Measurements from ENCODE around the gene DYSF.

DYSF gene

GRCh38 chr2:71614976-71615766 is 161.8 kb downstream of the DYSF start:
- no peak for DNase-seq (ENCODE audit: low read depth)

GRCh38 chr2:71615767-71616730 is 162.7 kb downstream of the DYSF start:
- no peak for DNase-seq (ENCODE audit: low read depth)

DNA sequence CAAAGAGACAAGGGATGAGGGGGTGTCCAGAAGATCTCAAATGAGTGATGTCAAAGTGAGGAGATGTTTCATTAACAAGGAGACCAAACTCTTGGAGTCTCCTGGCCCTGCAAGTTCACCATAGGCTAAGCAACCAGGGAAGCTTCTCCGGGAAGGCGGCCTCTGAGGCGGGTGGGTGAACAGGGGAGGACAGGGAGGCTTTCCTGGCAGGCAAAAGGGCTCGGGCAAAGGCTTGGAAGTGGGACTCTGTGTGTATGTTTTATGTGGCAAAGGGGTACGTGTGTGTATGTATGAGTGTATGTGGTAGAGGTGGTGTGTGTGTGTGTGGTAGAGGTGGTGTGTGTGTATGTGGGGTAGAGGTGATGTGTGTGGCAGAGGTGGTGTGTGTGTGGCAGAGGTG is 163.9 kb downstream of the DYSF start:
- DNase-seq (ENCODE audit: low read depth) = no peak

DNA sequence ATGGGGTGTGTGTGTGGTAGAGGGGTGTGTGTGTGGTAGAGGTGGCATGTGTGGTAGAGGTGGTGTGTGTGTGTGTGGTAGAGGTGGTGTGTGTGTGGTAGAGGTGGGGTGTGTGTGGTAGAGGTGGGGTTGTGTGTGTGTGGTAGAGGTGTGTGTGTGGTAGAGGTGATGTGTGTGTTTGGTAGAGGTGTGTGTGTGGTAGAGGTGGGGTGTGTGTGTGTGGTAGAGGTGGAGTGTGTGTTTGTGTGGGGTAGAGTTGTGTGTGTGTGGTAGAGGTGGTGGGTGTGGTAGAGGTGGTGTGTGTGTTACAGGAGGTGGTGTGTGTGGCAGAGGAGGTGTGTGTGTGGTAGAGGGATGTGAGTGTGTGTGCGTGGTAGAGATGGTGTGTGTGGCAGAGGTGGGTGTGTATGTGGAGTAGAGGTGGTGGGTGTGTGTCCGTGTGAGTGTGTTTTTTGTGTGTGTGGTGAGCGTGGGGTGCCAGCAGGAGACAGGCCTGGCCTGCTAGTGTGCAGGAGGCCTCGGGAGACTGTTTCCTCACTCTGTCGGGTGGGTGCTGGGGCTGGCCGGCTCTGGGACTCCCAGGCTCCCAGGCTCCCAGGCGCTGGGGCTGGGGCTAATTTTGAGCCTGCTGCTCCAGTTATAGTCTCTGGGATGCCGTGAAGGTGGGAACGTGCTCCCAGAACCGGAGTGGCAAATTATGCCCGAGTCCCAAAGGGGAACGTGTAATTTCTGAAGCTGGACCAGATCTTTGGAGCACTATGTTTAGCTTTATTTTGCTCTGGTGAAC is 165.2 kb downstream of the DYSF start:
- DNase-seq (ENCODE audit: low read depth) = no peak

GRCh38 chr2:71619230-71619741 is 165.9 kb downstream of the DYSF start:
- DNase-seq (ENCODE audit: low read depth) = no peak

- DNase-seq (ENCODE audit: low read depth) = no peak
Observed at GRCh38 chr2:71620116-71620515, 166.8 kb downstream of the DYSF start.

DNA sequence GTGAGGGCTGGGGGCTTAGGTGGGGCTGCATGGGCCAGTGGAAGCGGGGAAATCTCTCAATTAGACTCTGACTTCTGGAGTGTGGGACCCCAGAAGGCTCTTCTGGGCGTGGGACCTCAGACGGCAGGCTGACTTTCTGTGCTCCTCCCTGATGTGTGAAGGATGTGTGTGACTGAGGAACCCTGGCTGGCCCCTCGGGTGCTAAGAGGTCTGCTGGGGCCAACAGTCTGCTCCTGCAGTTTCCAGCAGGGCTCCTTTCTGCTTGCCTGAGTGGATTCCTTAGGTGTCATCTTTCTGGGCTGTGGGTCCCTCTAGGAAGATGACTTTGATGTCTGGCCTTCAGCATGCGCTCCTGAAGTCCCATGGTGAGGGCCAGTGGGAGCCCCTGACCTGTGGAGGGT is 167.5 kb downstream of the DYSF start:
- DNase-seq (ENCODE audit: low read depth) = no peak

DNA sequence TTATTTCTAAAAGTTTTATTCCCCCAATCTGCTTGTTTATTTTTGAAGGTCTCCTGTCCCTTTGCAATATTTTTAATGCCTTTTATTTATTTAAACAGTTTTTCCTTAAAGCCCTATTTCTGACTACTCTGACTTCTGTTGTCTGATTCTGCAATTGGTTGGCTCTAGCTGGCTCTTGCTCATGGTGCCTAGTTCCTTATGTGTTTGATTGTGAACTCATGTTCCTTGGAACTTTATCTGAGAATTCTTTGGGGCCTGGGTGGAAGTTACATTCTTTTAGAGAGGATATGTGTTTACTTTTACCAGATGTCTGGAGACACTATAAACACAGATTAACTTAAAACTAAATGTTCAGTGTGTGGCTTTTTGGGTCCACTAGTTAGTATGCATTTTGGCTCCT is 175.9 kb downstream of the DYSF start:
- DNase-seq (ENCODE audit: low read depth) = no peak

DNA sequence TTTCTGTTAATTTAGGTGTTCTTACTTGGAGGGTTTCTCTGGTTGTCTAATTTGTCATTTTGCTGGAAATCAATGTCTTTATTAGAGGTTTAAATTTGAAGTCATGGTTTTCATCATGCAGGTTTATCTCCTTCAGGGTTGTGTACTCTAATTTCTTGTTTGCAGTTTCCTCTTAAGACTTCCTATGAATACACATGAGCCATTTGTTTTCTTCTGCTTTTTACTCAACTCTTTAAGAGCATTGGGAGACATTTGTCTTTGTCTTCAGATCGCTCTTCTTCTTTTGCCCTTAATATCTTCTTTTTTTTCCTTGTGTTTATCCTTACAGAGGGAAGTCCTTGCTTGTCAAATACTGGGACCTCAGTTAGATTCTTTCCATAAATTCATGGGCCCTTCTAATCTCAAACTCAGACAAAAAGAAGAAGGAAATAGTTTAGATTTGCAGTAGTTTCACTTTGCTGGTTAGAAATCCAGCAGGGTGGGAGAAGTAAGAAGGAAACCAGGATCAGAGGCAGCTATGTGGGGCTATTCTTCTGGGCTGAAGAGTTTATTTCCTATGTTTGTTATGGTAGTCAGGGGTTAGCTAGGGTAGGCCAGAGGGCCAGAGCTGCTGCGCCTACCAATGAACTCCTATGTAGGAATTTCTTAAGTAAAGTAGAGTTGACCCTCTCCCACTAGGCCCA is 176.6 kb downstream of the DYSF start:
- DNase-seq (ENCODE audit: low read depth) = no peak

GRCh38 chr2:71630454-71631328 is 177.3 kb downstream of the DYSF start:
- DNase-seq (ENCODE audit: low read depth) = no peak

DNA sequence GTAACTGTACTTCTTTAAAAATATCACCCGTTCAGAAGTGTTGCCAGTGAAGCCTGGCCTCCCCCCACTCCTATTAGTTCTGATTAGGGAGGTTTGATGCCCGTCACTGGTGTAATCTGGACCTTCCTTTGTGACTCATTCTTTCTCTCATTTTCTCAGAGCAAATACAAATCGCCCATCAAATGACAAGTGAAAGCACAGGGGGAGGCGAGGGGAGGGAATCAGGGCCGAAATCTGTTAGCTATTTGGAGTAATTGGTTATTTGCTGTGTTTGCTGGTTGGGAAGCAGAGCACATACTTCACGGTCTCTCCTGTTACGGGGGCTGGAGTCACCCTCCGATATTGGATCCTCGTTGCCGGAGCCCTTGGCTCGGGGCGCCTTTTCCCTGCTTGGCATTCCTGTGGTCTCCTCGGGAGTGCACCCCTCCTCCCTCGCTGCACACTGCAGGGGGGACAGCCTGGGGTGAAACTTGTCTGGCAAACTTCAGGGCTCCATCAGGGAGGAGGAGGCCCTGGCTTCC is 178.1 kb downstream of the DYSF start:
- no peak for DNase-seq (ENCODE audit: low read depth)

GRCh38 chr2:71633086-71633485 is 179.7 kb downstream of the DYSF start:
- DNase-seq (ENCODE audit: low read depth) = no peak

DNA sequence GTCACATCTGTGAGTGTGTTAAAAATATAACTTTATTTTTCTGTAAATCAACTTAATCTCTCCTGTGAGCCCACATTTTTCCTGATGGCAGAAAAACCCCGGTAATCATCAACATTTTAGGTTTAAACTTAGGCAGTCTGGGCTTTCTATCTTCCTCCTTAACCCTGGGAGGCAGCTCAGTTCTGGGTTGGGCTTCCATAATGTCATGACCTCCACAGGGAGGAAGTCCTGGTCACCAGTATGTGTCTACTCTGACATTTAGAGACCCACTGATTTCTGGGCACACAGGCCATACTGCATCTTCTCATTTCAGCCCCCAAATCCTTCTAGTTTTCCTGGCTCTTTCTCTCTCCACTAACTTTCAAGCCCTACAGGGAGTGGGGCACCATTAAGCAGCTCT is 181.2 kb downstream of the DYSF start:
- no peak for DNase-seq (ENCODE audit: low read depth)

DNA sequence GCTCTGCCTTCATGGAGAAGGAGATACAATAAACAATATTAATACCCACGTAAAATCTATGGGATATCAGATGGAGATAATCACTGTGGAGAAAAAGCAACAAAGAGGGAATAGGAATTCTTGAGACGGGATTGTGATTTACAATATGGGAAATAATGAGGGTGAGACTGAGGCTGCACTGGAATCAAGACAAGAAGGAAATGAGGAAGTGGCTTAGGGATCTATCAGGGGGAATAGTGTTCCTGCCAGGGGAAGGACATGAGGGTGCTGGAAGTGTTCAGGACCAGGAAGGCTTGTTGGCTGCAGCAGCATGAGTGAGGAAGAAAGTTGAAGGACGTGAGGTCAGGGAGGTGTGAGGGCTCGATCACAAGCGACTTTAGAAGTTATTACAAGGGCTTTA is 182.4 kb downstream of the DYSF start:
- no peak for DNase-seq (ENCODE audit: low read depth)

DNA sequence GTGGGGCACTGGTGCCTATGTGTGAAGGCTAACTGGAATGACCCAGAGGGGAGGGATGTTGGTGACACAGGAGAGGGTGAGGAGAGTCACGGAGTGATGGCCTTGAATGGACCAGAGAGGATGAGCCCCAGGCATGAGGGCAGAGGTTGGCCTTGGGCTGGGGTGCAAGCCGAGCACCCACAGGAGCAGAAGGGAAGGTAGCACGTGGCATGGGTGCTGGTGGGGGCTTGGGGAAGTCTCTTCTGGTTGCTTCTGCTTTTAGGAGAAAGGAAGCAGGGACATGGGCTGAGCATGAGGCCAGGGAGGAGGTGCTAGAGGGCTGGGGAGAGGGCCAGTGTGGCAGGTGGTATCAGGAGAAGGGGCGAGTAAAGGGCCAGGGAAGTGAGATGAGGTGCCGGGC is 183.8 kb downstream of the DYSF start:
- no peak for DNase-seq (ENCODE audit: low read depth)

GRCh38 chr2:71637736-71638135 is 184.4 kb downstream of the DYSF start:
- no peak for DNase-seq (ENCODE audit: low read depth)

GRCh38 chr2:71639735-71640134 is 186.4 kb downstream of the DYSF start:
- DNase-seq (ENCODE audit: low read depth) = no peak

DNA sequence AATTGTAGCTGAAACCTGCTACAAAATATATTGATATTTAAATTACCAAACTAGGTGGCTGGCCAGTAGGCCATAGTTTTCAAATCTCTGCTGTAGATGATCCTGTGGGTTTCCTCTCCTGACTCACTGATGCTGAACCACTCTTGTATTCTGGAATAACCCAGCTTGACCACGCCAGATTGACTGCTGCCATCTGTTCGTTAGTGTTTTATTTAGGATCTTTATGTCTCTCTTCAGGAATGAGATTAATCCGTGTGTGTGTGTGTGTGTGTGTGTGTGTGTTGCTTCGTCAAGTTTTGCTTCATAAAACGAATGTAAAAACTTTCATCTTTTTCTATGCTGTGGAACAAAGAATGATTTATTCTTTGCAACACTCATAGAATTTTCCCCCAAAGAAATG is 187.1 kb downstream of the DYSF start:
- no peak for DNase-seq (ENCODE audit: low read depth)

DNA sequence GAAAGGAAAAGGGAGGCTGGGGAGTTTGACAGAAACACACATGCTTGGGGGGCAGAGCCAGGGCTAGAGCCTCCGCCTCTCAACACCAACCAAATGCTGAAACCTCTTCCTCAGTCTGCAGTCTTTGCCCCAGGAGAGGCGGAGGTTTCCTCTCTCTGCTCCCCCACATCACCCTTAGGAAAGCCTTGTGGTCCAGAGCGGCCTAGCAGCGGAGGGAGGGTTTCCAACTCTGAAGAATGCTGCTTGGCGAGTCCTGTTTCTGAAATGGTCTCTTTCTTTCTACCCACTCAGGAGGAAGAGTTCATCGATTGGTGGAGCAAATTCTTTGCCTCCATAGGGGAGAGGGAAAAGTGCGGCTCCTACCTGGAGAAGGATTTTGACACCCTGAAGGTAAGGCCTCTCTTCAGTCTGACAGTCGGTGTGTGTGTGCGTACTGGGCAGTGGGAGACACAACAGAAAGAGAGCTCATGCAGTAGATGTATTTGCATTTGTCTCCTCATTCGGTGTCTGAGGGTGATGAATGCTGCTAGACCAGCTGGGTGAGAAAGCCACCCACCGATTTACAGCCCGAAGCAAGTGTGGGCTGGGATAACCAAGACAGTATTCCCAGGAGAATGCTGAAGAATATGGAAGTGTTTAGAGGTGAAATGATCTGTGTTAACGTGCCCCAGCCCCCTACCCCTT is 190.5 kb downstream of the DYSF start:
- DNase-seq (ENCODE audit: low read depth) = no peak

- DNase-seq (ENCODE audit: low read depth) = no peak
Observed at GRCh38 chr2:71646028-71646427, 192.7 kb downstream of the DYSF start.

Data from stimulated activated CD8-positive, alpha-beta memory T cell treated with anti-CD3 and anti-CD28 coated beads, Interleukin-15, amount 100 ng/mL, for 1 hour (primary cell).